Upper lobe of right lung (tissue), 1 donor: ENCODE results near the gene RAD51B. TPM values are rescaled to one million over a fixed set of nuclear protein-coding genes. Genes with fewer than 3 reads are reported as not detected.

Source experiments
- ATAC-seq: fragments of 200-7000 bp; cut with Tn5 transposase; one replicate; pipeline ENCODE4 v1.9.1; 2020; ENCODE audit warnings: mild to moderate bottlenecking, moderate library complexity
- DNase-seq: peaks from one replicate; pipeline ENCODE4 v3.0.0-alpha.2; 2020
- H3K27ac ChIP-seq: fragments of 200-600 bp; one replicate; pipeline ENCODE4 v1.8.0; 2022
- H3K27me3 ChIP-seq: fragments of 200-600 bp; one replicate; pipeline ENCODE4 v1.8.0; 2022; ENCODE audit warnings: mild to moderate bottlenecking
- H3K36me3 ChIP-seq: fragments of 200-600 bp; one replicate; pipeline ENCODE4 v1.8.0; 2022
- H3K4me1 ChIP-seq: fragments of 200-600 bp; one replicate; pipeline ENCODE4 v1.8.0; 2022
- H3K4me3 ChIP-seq: fragments of 200-600 bp; one replicate; pipeline ENCODE4 v1.8.0; 2022; ENCODE audit warnings: mild to moderate bottlenecking
- H3K9me3 ChIP-seq: fragments of 200-600 bp; one replicate; pipeline ENCODE4 v1.8.0; 2022
- intact Hi-C: fragments of 100-400 bp; cut with DNase I; formaldehyde crosslinking; loops from one replicate; pipeline ENCODE4 v1.11.0; 2022
- total RNA-seq: library from RNA; stranded (reverse); fragmentation: NEBNext Ultra II Directional; extraction: Animal tissue kit (Norgen Biotek cat#: 25700); gene quantifications from one replicate; pipeline ENCODE4 v1.2.1, GENCODE V29; 2021
- TF ChIP-seq, protein P1 (sequence below): fragments of 200-600 bp; IDR thresholded peaks from one replicate; pipeline ENCODE4 v1.8.0; 2022; ENCODE audit warnings: antibody characterized with exemption
- donor health status: DM: no; HTN: yes; CAD: no; lungs with severe emphysema.

The RAD51B gene
- total RNA-seq, 1 donor from 2014 or later: 11.5 TPM

DNA sequence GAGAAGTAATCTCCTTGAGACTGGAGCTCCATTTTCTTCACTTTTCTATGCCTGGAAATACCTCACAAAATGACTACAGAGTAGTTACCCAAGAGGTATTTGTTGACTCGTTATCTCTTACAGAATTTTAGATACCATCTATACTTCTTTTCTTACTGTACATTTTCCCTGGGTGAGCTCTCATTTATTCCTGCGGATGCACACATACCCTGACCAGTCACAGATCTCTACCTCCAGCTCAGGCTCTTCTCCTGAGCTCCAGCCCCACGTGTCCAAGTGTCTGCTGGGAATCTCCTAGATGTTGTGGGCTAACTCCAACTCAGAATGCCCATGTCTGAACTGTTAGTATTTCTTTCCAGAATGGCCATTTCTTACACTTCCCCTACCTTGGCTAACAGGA, 403.1 kb downstream of the RAD51B start:
- ATAC-seq: no peak
- TF ChIP-seq, protein P1, sequence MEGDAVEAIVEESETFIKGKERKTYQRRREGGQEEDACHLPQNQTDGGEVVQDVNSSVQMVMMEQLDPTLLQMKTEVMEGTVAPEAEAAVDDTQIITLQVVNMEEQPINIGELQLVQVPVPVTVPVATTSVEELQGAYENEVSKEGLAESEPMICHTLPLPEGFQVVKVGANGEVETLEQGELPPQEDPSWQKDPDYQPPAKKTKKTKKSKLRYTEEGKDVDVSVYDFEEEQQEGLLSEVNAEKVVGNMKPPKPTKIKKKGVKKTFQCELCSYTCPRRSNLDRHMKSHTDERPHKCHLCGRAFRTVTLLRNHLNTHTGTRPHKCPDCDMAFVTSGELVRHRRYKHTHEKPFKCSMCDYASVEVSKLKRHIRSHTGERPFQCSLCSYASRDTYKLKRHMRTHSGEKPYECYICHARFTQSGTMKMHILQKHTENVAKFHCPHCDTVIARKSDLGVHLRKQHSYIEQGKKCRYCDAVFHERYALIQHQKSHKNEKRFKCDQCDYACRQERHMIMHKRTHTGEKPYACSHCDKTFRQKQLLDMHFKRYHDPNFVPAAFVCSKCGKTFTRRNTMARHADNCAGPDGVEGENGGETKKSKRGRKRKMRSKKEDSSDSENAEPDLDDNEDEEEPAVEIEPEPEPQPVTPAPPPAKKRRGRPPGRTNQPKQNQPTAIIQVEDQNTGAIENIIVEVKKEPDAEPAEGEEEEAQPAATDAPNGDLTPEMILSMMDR: no peak
- H3K9me3 ChIP-seq: no peaks in the 10 kb centered on the region
- H3K36me3 ChIP-seq: no peaks in the 10 kb centered on the region
- no peaks in the 10 kb centered on the region for H3K27me3 ChIP-seq
- H3K4me1 ChIP-seq: no peaks in the 10 kb centered on the region
- intact Hi-C loops: loop anchor here (10.0 kb wide), 1 partner anchor 58 kb away; no protein-coding TSS in a partner anchor
- H3K4me3 ChIP-seq: no peak overlapping the region
- DNase-seq: no peak
- H3K27ac ChIP-seq: no peak overlapping the region

DNA sequence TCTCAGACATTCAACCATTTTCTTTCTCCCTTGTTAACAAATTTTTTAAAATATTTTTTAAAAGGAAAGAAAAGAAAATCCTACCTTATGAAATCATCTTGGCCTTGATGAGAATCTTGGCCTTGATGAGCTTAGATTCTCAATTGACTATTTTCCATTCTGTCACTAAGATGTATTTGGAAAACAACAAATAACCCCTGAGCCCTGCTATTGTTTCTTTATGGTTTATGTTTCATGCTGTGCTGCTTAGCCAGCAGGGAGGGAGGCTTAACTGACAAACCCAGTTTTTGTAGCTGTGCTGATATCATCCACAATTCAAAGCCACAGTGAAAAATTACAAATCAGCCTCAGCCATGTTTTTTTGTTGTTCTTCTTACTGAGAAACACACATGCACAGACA, 404.1 kb downstream of the RAD51B start:
- intact Hi-C loops: loop anchor here (10.0 kb wide), 1 partner anchor 59 kb away; no protein-coding TSS in a partner anchor
- Histone ChIP-seq H3K4me1 (no peaks in the 10 kb centered on the region), H3K4me3 (no peak overlapping the region), H3K9me3 (no peaks in the 10 kb centered on the region), H3K27me3 (no peaks in the 10 kb centered on the region), H3K27ac (no peak overlapping the region), H3K36me3 (no peaks in the 10 kb centered on the region)
- ATAC-seq (no peak), DNase-seq (no peak)
- TF ChIP-seq, protein P1: no peak

DNA sequence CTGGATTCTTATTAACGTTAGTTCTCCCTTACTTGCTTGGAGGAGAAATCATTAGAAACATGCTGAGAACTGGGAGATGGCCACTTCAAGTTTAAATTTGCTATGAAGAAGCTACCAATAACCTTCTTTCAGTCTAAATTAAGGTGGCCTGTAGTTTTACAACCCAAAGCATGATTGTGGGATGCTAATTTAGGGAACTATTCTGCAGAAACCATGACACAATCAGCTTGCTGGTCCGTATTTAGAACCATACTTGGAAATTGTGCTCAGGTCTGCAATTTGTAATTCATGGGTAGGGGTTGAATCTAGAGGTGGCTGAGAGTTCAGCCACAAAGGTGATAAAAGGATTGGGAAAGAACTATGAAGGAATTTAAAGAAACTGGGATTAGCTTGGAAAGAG, 405.7 kb downstream of the RAD51B start:
- H3K4me3 ChIP-seq: no peak overlapping the region
- H3K27me3 ChIP-seq: no peaks in the 10 kb centered on the region
- TF ChIP-seq, protein P1: no peak
- no peak for ATAC-seq
- intact Hi-C loops: loop anchor here (10.0 kb wide), 1 partner anchor 61 kb away; no protein-coding TSS in a partner anchor
- H3K9me3 ChIP-seq: no peaks in the 10 kb centered on the region
- H3K27ac ChIP-seq: no peak overlapping the region
- H3K4me1 ChIP-seq: no peaks in the 10 kb centered on the region
- no peak for DNase-seq
- no peaks in the 10 kb centered on the region for H3K36me3 ChIP-seq

DNA sequence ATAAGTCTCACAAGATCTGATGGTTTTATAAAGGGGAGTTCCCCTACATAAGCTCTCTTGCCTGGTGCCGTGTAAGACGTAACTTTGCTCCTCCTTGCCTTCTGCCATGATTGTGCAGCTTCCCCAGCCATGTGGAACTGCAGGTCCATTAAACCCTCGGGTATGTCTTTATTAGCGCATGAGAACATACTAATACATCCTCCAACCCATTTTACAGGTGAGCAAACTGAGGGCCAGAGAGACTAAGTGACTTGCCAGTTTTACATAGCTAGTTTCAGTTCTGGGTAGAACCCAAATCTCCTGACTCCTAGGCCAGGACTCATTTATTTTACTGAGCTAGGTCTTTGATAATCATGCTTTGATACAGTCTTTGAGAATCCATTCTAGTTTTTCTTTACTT, 406.9 kb downstream of the RAD51B start:
- TF ChIP-seq, protein P1: no peak
- H3K27ac ChIP-seq: no peak overlapping the region
- no peaks in the 10 kb centered on the region for H3K27me3 ChIP-seq
- peaks cover 12% of the 10 kb centered on the region for H3K4me1 ChIP-seq
- no peaks in the 10 kb centered on the region for H3K36me3 ChIP-seq
- H3K9me3 ChIP-seq: no peaks in the 10 kb centered on the region
- H3K4me3 ChIP-seq: no peak overlapping the region
- no peak for ATAC-seq
- intact Hi-C loops: loop anchor here (10.0 kb wide), 1 partner anchor 62 kb away; no protein-coding TSS in a partner anchor
- no peak for DNase-seq

DNA sequence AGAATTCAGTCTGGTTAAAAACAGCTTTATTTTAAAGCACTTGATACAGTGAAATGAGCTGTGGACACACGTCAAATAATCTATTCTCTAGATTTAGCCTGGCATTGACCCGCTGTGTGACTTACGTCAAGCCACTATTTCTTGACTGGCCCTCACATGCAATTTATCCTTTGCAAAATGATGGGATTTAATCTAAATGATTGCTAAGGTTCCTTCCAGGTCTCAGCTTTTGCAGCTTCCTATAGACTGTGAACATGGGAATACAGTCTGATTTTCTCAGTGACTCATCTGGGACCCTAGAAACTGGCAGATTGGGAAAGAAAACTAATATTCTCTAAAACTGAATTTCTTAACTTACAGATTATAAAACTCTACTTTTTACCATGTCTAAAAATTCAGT, 409.1 kb downstream of the RAD51B start:
- no peak overlapping the region for H3K27ac ChIP-seq
- intact Hi-C loops: loop anchor here (10.0 kb wide), 1 partner anchor 64 kb away; no protein-coding TSS in a partner anchor
- no peaks in the 10 kb centered on the region for H3K27me3 ChIP-seq
- H3K4me3 ChIP-seq: no peak overlapping the region
- H3K9me3 ChIP-seq: no peaks in the 10 kb centered on the region
- no peaks in the 10 kb centered on the region for H3K36me3 ChIP-seq
- TF ChIP-seq, protein P1: no peak
- ATAC-seq (no peak), DNase-seq (no peak)
- H3K4me1 ChIP-seq: peaks cover 30% of the 10 kb centered on the region
